ENCODE results near the gene IL17RD. TPM values are rescaled to one million over a fixed set of nuclear protein-coding genes. Genes with fewer than 3 reads are reported as not detected.

IL17RD gene
- total and polyA plus RNA-seq, 9 of the 15 experiments (the other 6 are each of a cell fraction or from before 2014, with no cell fraction given): under 0.01 to 0.09 (median 0.04) TPM; not detected in 4

- in situ Hi-C loops (cut with MboI): no loop called here
- no peaks in the 10 kb centered on the region for H4K20me1 ChIP-seq (replicated peaks; ENCODE audit: control insufficient read depth, insufficient read depth, low read length)
- no peaks in the 10 kb centered on the region for H3K9me1 ChIP-seq (ENCODE audit: control insufficient read depth, insufficient read depth, low read length)
- POLR2A ChIA-PET: interaction anchor here (0.6 kb wide), 2 partner anchors 11 to 275 kb away, joined by 3 to 4 read pairs; partner anchors contain the start of gene ARHGEF3
- H3K9ac ChIP-seq (ENCODE audit: insufficient read depth in 1 of 2, low read depth in 2 of 2, low read length in 2 of 2): no peak overlapping the region
- no peaks in the 10 kb centered on the region for H3K79me2 ChIP-seq (ENCODE audit: control insufficient read depth, insufficient read depth, low read length)
- BruUV-seq (replicated peaks): no TSS peak
- no peaks in the 10 kb centered on the region for H3K27me3 ChIP-seq (ENCODE audit: control insufficient read depth in 2 of 2, insufficient read depth in 2 of 2, low read length in 2 of 2)
- ATAC-seq: no peak
- 62% methylated on average over 3 of the region's 3 CpGs for WGBS (ENCODE audit: insufficient coverage, low coverage, missing lambda C conversion rate)
- H3K4me3 ChIP-seq: no peak overlapping the region
- H3K36me3 ChIP-seq (ENCODE audit: control insufficient read depth, insufficient read depth, low read length): no peaks in the 10 kb centered on the region
- intact Hi-C loops (cut with micrococcal nuclease): loop anchor here (5.0 kb wide), 1 partner anchor 69 kb away; no protein-coding TSS in a partner anchor
- H3K4me1 ChIP-seq (replicated peaks in 1 of 2; ENCODE audit: control insufficient read depth in 2 of 2, insufficient read depth in 2 of 2, low read length in 2 of 2): peaks cover 0 to 17% of the 10 kb centered on the region in 2 experiments; a peak in 3 of 5 replicates
- no peak for FAIRE-seq
- DNase-seq (ENCODE audit: extremely low read depth in 1 of 4, low spot score in 3 of 4): no peak
- no peak overlapping the region for H3K4me2 ChIP-seq (ENCODE audit: insufficient read depth, low read length)
- H3K27ac ChIP-seq (ENCODE audit: extremely low read depth, low read depth, low read length): no peak overlapping the region
- TF ChIP-seq HSF4 (CRISPR knock-in tag; IDR thresholded peaks at IDR 0.05; ENCODE audit: borderline replicate concordance): no peak
- no peak for TF ChIP-seq UBTF (IDR thresholded peaks at IDR 0.05; ENCODE audit: borderline replicate concordance in 1 of 2, low read depth in 2 of 2, low read length in 2 of 2)
- TF ChIP-seq HBP1 (CRISPR knock-in tag; IDR thresholded peaks at IDR 0.05): no peak
- TF ChIP-seq GTF2B (IDR thresholded peaks at IDR 0.05; ENCODE audit: extremely low read depth, insufficient read length): no peak
- no peak for TF ChIP-seq HOXB6 (CRISPR knock-in tag; IDR thresholded peaks at IDR 0.05; ENCODE audit: borderline replicate concordance)
- CTCF ChIA-PET (ENCODE audit: low intra/inter-chr PET ratio): no interaction called here
- no peak overlapping the region for H2AFZ ChIP-seq (ENCODE audit: low read depth, low read length)
- no peaks in the 10 kb centered on the region for H3K9me3 ChIP-seq (replicated peaks; ENCODE audit: control insufficient read depth, insufficient read depth, low read depth, low read length)
Measured at GRCh38 chr3:57076422-57076951, 88.7 kb downstream of the IL17RD start.

Data from K562 (cell line).